Erythroblast (primary cell): ENCODE data around the gene ITPKC.
"Not testable (repeated sequence)": the region's sequence is repeated elsewhere in the genome, so short reads cannot be mapped to it uniquely, and the experiment has no call there.

Source experiments
- GATA1 ChIP-seq: IDR thresholded peaks from 2 replicates; pipeline ENCODE4 v1.6.1; 2011; ENCODE audit warnings: low read depth, mild to moderate bottlenecking, control low read depth, low read length, moderate library complexity
- POLR2A ChIP-seq: IDR thresholded peaks from 2 replicates; pipeline ENCODE4 v1.6.1; 2011; ENCODE audit warnings: mild to moderate bottlenecking, low read length

DNA sequence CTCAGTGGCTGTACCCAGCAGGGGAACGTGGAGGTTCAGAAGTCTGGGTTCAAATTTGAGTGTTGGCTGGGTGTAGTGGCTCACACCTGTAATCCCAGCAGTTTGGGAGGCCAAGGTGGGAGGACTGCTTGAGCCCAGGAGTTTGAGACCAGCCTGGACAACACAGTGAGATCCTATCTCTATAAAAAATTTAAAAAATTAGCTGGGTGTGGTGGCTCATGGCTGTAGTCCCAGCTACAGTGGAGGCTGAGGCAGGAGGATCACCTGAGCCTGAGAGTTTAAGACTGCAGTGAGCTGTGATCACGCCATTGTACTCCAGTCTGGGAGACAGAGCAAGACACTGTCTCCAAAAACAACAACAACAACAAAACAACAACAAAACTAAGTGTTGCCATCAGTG is 67.2 kb downstream of the ITPKC start:
- TF ChIP-seq POLR2A, GATA1: not testable (repeated sequence)
